GM19455 (cell line): Measurements from ENCODE around the gene RFX8.
"Not testable (repeated sequence)": the region's sequence is repeated elsewhere in the genome, so short reads cannot be mapped to it uniquely, and the experiment has no call there.

Experiments
- ATAC-seq: cut with Tn5 transposase; IDR thresholded peaks from one replicate; pipeline ENCODE4 v1.9.1; 2021; ENCODE audit not compliant: unreplicated experiment

RFX8 gene

DNA sequence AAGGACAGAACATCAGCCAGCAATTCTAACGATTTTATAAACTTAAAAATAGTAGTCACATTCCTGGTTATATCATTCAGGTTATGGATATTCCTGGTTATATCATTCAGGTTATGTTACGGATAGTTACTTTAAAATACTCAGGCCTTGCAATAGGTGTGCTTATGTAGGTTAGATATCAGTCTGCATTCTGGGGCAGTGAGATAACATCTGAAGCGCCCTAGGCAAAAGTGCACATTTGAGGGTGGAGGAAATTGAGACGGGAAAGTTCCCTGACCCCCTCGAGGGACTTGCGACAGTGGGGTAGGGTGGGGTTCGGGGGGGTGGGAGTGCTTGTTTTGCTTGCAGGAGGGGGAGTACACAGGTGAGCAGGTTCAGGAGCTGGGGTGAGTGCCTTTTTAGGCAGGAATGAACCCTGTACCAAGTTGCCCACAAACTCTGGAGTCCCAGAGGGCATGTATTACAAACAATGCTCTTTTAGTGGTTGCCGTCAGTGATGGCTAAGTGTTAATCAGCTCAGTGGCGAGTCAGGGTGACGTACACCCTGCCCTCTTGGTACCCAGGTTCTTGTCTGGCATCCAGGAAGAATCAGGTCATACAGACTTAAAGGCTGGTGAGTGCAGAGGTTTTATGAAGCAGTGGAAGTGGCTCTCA is 119.4 kb downstream of the RFX8 start:
- no peak for ATAC-seq

DNA sequence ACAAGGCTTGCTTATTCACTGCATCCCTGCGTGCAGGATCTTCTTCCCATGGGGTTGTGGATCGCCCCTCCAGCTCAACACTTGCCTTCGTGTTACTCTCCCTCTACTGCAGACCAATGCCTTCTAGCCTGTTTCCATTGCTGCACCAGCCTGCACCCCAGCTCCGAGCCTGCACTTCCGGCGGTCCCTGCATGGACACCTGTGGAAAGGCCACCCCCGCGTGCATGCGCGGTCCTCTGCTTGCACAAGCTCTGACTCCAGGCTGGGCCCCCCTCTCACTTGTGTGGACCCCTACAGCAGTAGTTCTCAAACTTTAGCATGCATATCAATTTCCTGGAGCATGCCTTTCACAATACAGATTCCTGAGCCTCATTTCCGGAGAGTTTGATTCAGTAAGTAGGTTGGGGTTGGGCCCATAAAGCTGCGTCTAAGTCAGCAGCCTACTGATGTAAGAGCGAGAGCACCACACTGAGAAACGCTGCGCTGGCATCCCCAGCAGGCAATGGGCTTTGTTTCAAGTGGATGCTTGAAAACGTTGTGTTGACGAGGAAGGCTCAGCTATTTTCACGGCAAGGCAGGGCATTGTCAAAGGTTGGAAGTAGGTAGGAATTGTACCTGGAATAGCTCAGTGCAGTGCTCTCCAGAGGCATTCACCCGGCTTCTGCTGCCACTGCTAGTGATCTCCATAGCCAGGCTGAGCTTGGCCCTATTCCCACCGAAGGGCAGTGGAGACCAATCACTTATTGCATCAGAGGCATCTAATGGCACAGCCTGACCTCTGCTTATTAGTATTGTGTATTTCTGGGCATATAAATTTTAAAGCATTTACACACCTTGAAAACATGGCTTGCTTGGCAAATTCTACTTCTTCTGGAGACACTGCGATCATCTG is 120.2 kb downstream of the RFX8 start:
- ATAC-seq: no peak

DNA sequence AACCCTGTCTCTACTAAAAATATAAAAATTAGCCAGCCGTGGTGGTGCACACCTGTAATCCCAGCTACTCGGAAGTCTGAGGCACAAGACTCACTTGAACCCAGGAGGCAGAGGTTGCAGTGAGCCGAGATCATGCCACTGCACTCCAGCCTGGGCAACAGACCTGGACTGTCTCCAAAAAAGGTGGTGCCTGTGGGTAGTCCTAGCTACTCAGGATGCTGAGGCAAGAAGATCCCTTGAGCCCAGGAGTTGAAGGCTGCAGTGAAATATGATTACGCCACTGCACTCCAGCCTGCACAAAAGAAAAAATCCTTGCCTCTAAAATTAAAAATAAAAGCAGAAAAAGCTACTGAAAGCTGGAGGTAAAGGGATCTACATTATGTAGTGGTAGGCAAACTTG is 122.3 kb downstream of the RFX8 start:
- ATAC-seq: not testable (repeated sequence)

DNA sequence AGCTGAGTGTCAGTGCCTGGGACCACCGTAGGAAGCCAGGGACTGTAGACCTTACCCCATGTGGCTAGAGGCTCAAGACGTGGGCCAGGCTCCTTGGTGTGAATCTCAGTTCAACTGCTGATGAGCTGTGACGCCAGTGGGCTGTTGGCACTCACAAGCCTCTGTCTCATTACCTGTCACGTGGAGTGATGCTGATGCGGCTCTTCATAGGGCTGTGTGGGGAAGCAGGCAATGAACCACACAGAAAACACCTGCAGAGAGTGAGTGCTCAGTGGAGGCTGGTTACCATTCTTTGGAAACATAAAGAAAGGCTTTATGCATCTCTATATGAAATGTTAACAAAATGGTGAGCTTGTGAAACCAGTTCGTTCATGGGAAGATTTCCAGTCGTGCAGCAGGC is 123.7 kb downstream of the RFX8 start:
- ATAC-seq: no peak

DNA sequence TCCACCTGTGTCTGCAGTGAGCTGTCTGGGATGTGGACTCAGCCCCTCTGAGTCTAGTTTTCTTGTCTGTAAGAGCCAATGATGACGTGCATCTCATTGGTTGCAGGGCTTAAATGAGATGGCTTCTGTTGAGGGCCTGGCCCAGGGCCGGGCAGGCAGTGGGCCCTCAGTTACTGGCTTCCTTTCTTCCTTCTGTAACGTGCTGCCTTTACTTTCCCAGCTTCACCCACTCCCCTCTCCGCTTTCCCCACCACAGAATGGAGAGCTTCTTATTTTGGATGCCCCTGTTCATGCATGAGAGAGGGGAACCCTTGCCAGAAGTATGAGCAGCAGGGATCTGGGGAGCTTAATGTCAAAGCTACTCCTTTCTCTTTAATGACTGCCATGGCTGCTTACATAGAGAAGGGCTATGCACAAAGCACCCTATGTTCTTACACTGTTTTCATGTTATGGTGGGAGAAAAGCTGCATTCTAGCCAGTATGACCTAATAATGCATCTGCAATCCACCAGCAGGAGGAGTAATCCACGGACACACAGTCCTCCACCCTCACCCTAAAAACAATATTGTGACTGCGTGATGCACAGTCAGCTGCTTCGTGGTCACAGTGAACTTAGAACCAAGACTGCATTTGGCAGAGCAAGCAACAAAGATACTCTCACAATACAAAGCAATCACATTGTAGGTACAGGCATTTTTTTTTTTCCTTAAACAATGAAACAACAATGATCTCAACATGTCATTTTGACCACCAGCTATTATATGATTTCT is 124.8 kb downstream of the RFX8 start:
- no peak for ATAC-seq

DNA sequence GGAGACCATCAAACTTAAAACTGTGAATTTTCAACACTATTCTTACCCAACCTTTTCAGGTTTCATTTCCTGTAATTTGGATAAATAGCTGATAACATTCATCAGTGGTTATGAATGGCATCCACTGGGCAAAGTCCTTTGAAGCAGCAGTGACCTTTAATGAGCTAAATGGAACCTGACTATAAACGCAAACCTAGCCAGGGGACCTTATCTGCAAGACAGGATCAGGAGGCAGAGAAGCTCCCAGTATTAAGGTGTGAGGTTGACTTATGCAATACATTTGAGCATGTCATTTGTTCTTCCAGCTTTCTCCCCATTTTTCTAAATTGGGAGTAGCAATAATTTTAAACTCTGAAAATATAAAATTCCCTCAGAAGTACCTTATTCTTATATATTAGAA is 126.0 kb downstream of the RFX8 start:
- no peak for ATAC-seq
